HG03469 (cell line): Measurements from ENCODE around the gene BRF1.

Experiments used
- ATAC-seq: cut with Tn5 transposase; IDR thresholded peaks from one replicate; pipeline ENCODE4 v1.9.1; 2021; ENCODE audit warnings: mild to moderate bottlenecking, moderate library complexity, moderate number of reproducible peaks; ENCODE audit not compliant: unreplicated experiment

Gene BRF1

DNA sequence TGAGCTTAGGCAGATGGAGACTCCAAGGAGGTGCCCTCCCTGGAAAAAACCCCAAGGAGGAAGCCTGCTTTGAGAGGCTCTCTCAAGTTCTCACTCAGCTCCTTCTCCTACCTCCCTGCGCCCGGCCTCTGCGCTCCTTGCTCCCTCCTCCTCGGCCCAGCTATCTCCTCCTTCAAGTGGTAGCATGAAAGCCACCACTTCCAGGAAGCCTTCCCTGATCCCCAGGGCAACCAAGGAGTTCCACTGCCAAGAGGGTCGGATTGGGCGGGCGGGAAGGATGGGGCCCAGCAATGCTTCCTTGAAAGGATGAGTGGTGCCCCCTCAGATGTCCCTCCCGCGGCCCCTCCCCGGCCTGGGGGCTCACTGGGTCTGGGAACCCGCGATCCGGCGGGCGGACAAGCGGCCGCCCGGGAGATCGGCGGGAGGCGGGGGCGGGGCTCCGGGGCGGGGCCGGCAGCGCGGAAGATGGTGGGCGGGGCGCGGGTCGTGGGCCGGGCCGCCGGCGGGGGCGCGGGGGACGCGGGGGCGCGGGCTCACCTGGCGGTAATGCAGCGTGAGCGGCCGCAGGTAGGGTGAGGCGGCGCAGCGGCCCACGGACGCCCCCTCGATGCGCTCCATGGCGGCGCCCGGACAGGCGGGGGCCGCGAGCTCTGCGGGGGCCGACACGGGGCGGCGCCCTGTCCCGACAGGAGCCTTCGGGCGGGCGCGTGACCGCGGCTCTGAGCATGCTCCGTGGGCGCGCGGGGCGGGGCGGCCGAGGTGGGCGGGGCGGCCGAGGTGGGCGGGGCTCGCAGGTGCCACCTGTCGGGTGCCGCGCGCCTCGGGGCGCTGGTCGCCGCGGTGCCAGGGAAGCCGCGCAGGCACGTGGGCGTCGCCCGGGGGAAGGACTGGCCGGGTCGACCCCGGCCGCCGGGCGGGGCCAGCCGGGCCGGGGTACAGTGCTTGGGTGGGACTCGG is 119.9 kb downstream of the BRF1 start, which contains the start of gene NUDT14:
Gene NUDT14, minus strand, starts transcription at position 721 of the 957 bp plus-strand sequence. Its CDS starts 103 bp downstream, at position 618.
- ATAC-seq, result peak; percentile 63

- no peak for ATAC-seq
These were observed 121.6 kb downstream of the BRF1 start for GRCh38 chr14:105179191-105179590.

DNA sequence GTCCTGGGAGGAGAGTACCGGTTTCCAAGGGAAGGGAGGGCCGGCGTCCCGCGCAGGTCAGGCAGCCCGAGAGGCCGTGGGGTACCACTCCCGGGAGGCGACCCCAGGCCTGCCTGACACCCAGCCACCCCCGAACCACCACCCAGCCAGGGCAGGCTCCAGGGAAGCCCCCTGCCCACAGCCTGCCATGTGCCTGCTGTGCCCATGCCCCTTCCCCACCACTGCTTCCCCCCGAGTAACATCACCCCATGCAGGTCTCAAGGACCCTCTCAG is 122.0 kb downstream of the BRF1 start:
- ATAC-seq, result no peak

DNA sequence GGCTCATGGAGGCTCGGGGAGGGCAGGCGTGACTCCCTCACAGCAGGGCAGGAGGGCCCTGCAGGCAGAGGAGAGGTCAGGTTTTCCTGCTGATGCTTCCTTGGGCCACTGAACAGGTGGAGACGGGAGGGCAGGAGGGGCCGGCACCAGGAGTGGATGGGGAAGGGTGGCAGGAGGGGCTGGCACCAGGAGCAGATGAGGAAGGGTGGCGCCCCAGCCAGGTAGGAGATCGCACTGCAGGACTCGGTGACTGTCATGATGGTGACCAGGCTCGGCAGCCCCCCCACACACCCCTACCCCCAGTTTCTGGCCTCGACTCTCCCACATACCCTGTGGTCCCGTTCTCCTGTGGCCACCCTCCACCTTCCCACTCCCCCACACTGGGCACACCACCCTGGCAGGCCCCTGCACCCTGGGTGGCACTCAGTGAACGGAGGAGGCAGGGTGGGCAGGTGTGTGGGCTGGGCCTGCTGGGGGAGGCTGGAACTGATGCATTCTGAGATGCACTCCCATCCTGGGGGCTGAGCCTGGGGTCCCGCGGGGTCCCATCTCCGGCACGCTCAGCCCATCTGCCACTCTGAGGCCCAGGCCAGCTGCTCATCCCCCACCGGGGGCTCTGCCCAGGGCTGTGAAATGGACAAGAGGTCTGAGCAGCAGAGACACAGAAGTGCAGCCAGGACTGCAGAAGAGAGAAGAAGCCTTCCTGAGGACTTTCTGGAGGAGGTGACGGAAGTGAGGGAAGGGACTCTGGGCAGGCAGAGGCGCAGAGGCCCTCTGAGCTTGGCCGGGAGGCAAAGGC is 122.5 kb downstream of the BRF1 start:
- ATAC-seq, result no peak

- no peak for ATAC-seq
These were observed 123.7 kb downstream of the BRF1 start for GRCh38 chr14:105177082-105177481.

DNA sequence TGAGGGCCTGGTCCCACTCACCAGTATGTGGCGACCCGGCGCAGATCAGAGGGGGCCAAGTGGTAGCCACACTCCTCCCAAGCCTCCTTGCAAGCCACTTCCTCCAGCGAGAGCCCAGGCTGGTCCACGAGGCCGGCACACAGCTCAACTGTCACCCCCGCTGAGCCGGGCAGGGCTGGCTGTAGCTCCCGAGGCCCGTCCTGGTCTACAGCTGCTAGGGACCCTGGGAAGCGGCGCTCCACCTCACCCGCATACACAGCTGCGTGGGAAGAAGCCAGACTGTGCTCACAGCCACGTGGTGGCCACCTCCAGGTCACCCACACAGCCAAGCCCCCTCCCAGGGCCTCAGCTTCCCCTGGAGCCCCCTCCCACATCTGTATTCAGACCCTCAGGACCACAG is 124.3 kb downstream of the BRF1 start:
- no peak for ATAC-seq

- no peak for ATAC-seq
These were observed 126.6 kb downstream of the BRF1 start for GRCh38 chr14:105173901-105174894.

DNA sequence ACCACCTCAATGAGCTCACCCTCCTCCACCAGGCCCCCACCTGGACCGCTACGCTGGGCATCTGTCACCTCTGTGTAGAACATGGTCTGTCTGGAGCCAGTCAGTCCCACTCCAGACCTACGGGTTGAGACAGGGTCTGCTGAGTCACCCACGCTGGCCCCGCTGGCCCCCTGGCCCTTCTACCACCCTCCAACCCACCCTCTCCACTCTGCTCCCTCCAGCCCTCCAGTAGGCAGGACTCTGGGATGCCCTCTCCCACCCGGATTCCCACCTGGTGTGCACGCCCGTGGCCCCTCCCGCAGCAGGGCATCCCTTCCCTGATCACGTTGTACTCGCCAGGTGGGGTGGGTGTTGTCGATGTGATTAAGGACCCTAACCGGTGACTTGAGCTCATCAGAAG is 127.7 kb downstream of the BRF1 start:
- ATAC-seq, result no peak

DNA sequence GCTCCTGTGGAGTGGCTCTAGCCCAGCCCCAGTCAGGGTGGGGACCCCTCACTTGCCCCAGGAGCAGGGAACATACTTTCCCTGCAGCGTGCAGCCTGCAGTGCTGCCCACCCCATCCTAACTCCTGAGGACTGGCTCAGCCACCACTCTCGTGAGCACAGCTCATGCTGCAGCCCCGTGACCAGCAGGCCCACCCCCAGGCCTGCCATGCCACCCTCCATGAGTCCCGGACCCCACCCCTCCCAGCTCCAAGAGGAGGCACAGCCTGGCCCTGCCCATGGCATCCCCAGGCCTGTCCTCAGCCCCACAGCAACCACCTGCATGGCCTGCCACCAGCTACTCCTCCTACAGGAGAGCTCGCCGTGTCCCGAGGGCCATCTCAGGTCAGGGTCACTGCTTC is 128.3 kb downstream of the BRF1 start:
- ATAC-seq, result no peak

- ATAC-seq, result no peak
These were observed 129.7 kb downstream of the BRF1 start for GRCh38 chr14:105171004-105171673.

DNA sequence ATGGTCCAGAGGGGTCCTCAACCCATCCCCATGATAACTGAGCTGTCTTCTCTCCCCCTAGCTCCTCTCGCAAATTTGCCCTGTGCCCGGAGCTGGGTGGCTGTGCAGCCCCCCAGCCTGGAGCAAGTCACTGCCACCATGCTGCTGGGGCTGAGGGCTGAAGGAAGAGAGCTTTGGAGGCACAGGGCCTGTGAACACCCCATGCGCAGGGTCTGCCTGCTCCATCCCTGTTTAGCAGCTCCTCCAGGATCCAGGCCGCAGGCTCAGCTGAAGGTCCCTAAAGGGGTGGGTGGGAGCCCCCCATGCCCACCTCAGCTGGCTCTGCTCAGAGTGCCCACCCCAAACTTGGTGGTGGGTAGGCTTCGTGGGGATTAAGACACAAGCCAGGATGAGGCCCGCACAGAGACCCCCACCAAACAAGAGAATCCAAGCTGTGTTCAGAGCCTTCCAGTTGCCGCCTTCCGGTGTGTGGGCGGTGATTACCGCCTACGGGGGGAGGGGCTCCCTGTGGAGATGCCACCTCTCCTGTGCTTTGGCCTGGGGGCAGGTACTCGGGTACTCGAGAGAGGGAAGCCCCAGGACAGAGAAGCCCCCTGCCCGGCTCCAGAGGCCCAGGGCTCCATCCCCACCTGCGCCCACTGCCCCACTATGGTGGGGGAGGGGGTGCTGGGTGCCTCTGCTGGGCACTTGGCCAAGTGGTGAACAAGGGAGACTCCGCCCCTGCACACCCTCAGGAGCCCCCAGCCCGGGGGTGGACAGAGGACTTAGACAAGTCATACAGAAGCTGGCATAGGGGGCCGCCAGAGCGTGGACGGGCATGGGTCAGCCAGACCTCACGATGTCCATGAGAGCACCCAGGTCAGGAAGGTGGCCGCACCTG is 130.8 kb downstream of the BRF1 start:
- ATAC-seq, result no peak

DNA sequence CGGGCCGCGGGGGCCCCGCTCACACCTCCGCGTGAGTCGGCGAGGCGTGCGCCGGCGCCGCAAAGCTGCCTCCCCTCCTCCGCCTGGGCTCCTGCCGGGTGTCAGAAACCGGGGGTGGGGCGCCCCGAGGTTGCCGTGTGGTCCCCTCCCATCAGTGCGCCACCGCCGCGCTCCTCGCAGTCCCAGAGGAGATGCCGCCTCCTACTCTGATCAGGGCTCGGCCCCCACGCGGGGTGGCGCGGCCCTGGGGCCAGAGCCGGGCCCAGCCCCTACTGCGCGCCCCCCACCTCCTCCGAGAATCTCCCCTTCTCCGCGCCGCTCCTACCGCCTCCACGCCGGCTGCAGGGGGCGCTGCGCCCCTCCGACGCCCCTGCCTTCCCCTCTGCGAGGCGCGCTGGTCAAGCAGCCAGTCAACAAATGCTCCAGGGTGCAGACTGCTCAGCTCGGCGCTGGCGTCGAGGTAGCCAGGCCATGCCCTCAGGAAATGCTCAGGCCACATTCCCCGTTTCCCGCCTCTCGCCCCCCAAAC is 131.8 kb downstream of the BRF1 start:
- ATAC-seq, result no peak

GRCh38 chr14:105168496-105168978 is 132.3 kb downstream of the BRF1 start, which contains the start of gene JAG2:
TSS of gene JAG2 (minus strand) at chr14:105168776. CDS start at chr14:105168420, 356 bp downstream.
- no peak for ATAC-seq

GRCh38 chr14:105168093-105168420 is 132.7 kb downstream of the BRF1 start:
- ATAC-seq, result no peak

DNA sequence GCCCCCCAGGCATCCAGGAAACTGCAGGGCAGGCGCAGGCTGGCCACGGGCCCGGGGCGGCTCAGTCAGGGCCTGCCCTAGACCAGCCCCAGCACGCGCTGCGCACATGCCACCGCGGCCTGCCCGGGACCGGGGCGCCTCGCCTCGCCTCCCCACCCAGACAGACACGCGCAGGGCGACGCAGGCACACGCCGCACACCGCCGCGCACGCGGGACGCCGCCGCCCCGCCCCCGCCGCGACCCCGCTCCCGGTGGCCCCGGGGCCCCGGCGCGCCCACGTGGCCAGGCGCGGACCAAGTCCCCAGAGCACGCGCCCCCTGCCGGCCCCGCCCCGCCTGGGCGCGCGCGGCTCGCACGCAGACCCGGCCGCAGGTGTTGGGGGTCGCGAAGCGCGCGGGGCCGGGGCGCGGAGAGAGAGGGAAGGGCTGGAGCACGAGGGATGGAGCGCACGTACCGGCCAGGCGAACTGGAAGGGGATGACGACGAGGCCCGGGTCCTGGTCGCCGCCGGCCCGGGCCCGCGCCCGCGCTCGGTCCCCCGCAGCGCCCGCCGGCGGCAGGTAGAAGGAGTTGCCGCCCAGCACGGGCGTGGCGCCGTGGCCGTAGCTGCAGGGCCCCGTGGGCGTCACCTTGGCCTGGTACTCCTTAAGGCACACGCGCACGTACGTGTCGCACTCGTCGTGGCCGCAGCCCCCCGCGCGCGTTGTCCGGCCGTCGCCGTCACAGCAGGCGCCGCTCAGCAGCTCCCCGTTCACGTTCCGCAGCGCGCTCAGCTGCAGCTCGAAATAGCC is 133.3 kb downstream of the BRF1 start:
- ATAC-seq, result no peak

- ATAC-seq, result no peak
These were observed 134.1 kb downstream of the BRF1 start for GRCh38 chr14:105166571-105167302.

GRCh38 chr14:105165761-105166485 is 134.9 kb downstream of the BRF1 start:
- ATAC-seq, result no peak
